Measurements from ENCODE around the gene COQ10B. TPM values are rescaled to one million over a fixed set of nuclear protein-coding genes. Genes with fewer than 3 reads are reported as not detected.

Gene COQ10B
- total and polyA plus RNA-seq, 2 donors (not counting 3 experiments of a cell fraction or from before 2014, with no cell fraction given), result 2.4 to 15.1 TPM

GRCh38 chr2:197513915-197514314, 60.6 kb downstream of the COQ10B start:
- ChIA-PET CTCF (interaction anchor here (1.0 kb wide), 1 partner anchor 12 kb away, joined by 3 read pairs; no protein-coding TSS in a partner anchor), POLR2A (interaction anchor here (1.5 kb wide), 1 partner anchor 14 kb away, joined by 7 read pairs; the partner anchor contains the start of genes HSPD1 and HSPE1)
- no peaks in the 10 kb centered on the region for H3K36me3 ChIP-seq (ENCODE audit: control insufficient read depth in 2 of 2, extremely low read depth in 1 of 2, insufficient read depth in 2 of 2, low read length in 2 of 2)
- peaks cover 31% of the 10 kb centered on the region for H3K79me2 ChIP-seq (ENCODE audit: control insufficient read depth, insufficient read depth, low read length)
- intact Hi-C loops (cut with micrococcal nuclease), result no loop called here
- BruUV-seq (replicated peaks), result no TSS peak
- H3K27ac ChIP-seq (ENCODE audit: insufficient read depth, low read depth, low read length), result no peak overlapping the region
- H3K9me3 ChIP-seq (replicated peaks; ENCODE audit: control insufficient read depth, insufficient read depth, low read length), result no peaks in the 10 kb centered on the region
- H3K4me2 ChIP-seq (ENCODE audit: insufficient read depth, low read length), result no peak overlapping the region
- H3K4me1 ChIP-seq (ENCODE audit: control insufficient read depth, extremely low read depth, insufficient read depth, low read length), result peaks cover 17% of the 10 kb centered on the region
- TF ChIP-seq POLR2A (IDR thresholded peaks at IDR 0.05; ENCODE audit: low read depth, low read length) (no peak), MYC (IDR thresholded peaks at IDR 0.05; ENCODE audit: low read depth, low read length) (no peak), GATA2 (IDR thresholded peaks at IDR 0.05; ENCODE audit: insufficient read depth, insufficient read length, low read depth, low read length) (no peak), MAX (IDR thresholded peaks at IDR 0.05; ENCODE audit: insufficient read depth, insufficient read length) (no peak), CTCF (IDR thresholded peaks at IDR 0.05; ENCODE audit: extremely low read depth in 1 of 2, insufficient read depth in 1 of 2, low read depth in 1 of 2, low read length in 2 of 2) (no peak), POLR2AphosphoS5 (IDR thresholded peaks at IDR 0.05; ENCODE audit: insufficient read depth, low read depth, low read length) (no peak), FOS (IDR thresholded peaks at IDR 0.05; ENCODE audit: borderline replicate concordance, insufficient read depth, low read length) (no peak), EZH2 (IDR thresholded peaks at IDR 0.05; ENCODE audit: borderline replicate concordance, low read depth, low read length, severe bottlenecking) (no peak), JUN (IDR thresholded peaks at IDR 0.05; ENCODE audit: borderline replicate concordance, insufficient read depth, insufficient read length, low read depth) (no peak)
- H2AFZ ChIP-seq (ENCODE audit: low read depth, low read length), result no peak overlapping the region
- no peak overlapping the region for H3K9ac ChIP-seq (replicated peaks; ENCODE audit: extremely low read depth, insufficient read depth, low read length)
- no peaks in the 10 kb centered on the region for H3K27me3 ChIP-seq (ENCODE audit: control insufficient read depth in 2 of 2, insufficient read depth in 2 of 2, low read length in 2 of 2)
- no peak for FAIRE-seq
- H3K9me1 ChIP-seq (replicated peaks; ENCODE audit: control insufficient read depth, extremely low read depth, insufficient read depth, low read length), result no peaks in the 10 kb centered on the region
- peaks cover under 1% of the 10 kb centered on the region for H4K20me1 ChIP-seq (replicated peaks; ENCODE audit: control insufficient read depth, extremely low read depth, insufficient read depth, low read length)
- no peak for DNase-seq (ENCODE audit: low read depth, low spot score)
- H3K4me3 ChIP-seq (replicated peaks in 1 of 3; ENCODE audit: insufficient read depth in 1 of 3, low read depth in 1 of 3, low read length in 3 of 3), result no peak overlapping the region
- dilution Hi-C loops (cut with MboI; ENCODE audit: extremely low pct_ligation_motif_present, low sequenced_read_pairs), result no loop called here

Measured in endothelial cell of umbilical vein (primary cell).